NB4 (cell line): ENCODE data around the gene NLGN4X.

Experiments
- CTCF ChIP-seq: IDR thresholded peaks from one replicate; pipeline ENCODE4 v1.5.1; 2012; ENCODE audit warnings: low read depth, low read length
- MAX ChIP-seq: IDR thresholded peaks from 2 replicates; pipeline ENCODE4 v1.6.1; 2011; ENCODE audit warnings: low read depth, low read length
- MYC ChIP-seq: IDR thresholded peaks from 2 replicates; pipeline ENCODE4 v1.6.1; 2011; ENCODE audit warnings: low read depth, low read length
- POLR2A ChIP-seq: IDR thresholded peaks from 2 replicates; pipeline ENCODE4 v1.6.1; 2011; ENCODE audit warnings: mild to moderate bottlenecking; ENCODE audit not compliant: insufficient read length; ENCODE audit errors: extremely low read depth

GRCh38 chrX:5852941-5853340, 375.7 kb downstream of the NLGN4X start:
- no peak for TF ChIP-seq MYC
- no peak for TF ChIP-seq CTCF
- TF ChIP-seq POLR2A = no peak
- TF ChIP-seq MAX = no peak
